Nephron progenitor cell (in vitro differentiated cells): ENCODE data around the gene OGFOD2.
A peak's percentile ranks its signal among the peaks of the same experiment; 100 is the strongest.

Experiments
- DNase-seq: peaks from one replicate; pipeline ENCODE4 v3.0.0; 2021
- H3K27ac Mint-ChIP-seq: 2 replicates; pipeline ENCODE4 v1.8.0; 2021; ENCODE audit warnings: mild to moderate bottlenecking, moderate library complexity, mixed read lengths
- H3K27me3 Mint-ChIP-seq: 2 replicates; pipeline ENCODE4 v1.8.0; 2021; ENCODE audit warnings: mild to moderate bottlenecking, low read depth, mixed read lengths; ENCODE audit not compliant: poor library complexity
- H3K36me3 Mint-ChIP-seq: 2 replicates; pipeline ENCODE4 v1.8.0; 2021; ENCODE audit warnings: low read depth, mixed read lengths
- H3K4me1 Mint-ChIP-seq: 2 replicates; pipeline ENCODE4 v1.8.0; 2021; ENCODE audit warnings: mixed read lengths
- H3K4me3 Mint-ChIP-seq: 2 replicates; pipeline ENCODE4 v1.8.0; 2021; ENCODE audit warnings: mild to moderate bottlenecking, moderate library complexity, mixed read lengths
- H3K9me3 Mint-ChIP-seq: 2 replicates; pipeline ENCODE4 v1.8.0; 2021; ENCODE audit warnings: mild to moderate bottlenecking, moderate library complexity, mixed read lengths
- TF ChIP-seq, protein P1 (sequence below): fragments of 200-600 bp; sonication (generic); IDR thresholded peaks from 2 replicates; pipeline ENCODE4 v1.5.0; 2021; ENCODE audit warnings: antibody characterized with exemption

OGFOD2 gene

DNA sequence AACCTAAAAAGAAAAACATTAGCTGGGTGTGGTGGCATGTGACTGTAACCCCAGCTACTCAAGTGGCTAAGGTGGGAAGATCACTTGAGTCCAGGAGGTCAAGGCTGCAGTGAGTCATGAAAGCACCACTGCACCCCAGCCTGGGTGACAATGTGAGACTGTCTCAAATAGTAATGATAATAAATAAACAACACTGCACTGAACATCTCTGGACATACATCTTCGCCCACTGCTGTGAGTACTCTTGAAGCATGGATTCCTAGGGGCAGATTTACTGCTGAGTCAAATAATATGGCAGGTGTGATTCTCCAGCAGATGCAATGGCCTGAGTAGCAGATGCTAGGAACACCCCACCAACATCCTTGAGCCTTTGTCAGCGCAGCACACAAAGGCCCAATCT is 32.4 kb upstream of the OGFOD2 start:
- no peaks in the 10 kb centered on the region for H3K36me3 Mint-ChIP-seq
- H3K27me3 Mint-ChIP-seq = peaks cover 4% of the 10 kb centered on the region
- TF ChIP-seq, protein P1, sequence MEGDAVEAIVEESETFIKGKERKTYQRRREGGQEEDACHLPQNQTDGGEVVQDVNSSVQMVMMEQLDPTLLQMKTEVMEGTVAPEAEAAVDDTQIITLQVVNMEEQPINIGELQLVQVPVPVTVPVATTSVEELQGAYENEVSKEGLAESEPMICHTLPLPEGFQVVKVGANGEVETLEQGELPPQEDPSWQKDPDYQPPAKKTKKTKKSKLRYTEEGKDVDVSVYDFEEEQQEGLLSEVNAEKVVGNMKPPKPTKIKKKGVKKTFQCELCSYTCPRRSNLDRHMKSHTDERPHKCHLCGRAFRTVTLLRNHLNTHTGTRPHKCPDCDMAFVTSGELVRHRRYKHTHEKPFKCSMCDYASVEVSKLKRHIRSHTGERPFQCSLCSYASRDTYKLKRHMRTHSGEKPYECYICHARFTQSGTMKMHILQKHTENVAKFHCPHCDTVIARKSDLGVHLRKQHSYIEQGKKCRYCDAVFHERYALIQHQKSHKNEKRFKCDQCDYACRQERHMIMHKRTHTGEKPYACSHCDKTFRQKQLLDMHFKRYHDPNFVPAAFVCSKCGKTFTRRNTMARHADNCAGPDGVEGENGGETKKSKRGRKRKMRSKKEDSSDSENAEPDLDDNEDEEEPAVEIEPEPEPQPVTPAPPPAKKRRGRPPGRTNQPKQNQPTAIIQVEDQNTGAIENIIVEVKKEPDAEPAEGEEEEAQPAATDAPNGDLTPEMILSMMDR = no peak
- no peaks in the 10 kb centered on the region for H3K9me3 Mint-ChIP-seq
- H3K4me3 Mint-ChIP-seq = no peak overlapping the region
- DNase-seq = no peak
- no peak overlapping the region for H3K27ac Mint-ChIP-seq
- H3K4me1 Mint-ChIP-seq = peaks cover 34% of the 10 kb centered on the region

DNA sequence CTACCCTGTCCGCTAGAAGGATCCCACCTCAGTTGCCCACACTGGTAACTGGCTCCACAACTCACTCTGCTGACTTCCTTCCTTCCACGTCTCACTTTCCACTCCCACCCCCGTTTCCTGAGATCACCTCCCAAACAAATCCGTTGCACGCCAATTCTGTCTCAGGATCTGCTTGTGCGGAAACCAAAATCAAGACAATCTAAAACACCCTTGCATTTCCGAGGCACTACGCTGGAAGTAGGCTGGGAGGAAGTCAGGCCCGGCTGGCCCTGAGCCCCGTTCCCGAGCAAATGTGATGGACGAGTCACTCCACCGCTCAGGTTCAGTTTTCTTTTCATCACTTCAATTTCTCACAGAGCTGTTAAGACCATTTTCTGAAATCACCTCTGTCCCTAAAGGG is 31.8 kb upstream of the OGFOD2 start:
- no peak for DNase-seq
- Mint-ChIP-seq H3K27ac (peak overlapping the region; percentile 94), H3K4me3 (no peak overlapping the region), H3K36me3 (no peaks in the 10 kb centered on the region), H3K27me3 (peaks cover 4% of the 10 kb centered on the region), H3K4me1 (peaks cover 36% of the 10 kb centered on the region), H3K9me3 (no peaks in the 10 kb centered on the region)
- TF ChIP-seq, protein P1 = no peak

DNA sequence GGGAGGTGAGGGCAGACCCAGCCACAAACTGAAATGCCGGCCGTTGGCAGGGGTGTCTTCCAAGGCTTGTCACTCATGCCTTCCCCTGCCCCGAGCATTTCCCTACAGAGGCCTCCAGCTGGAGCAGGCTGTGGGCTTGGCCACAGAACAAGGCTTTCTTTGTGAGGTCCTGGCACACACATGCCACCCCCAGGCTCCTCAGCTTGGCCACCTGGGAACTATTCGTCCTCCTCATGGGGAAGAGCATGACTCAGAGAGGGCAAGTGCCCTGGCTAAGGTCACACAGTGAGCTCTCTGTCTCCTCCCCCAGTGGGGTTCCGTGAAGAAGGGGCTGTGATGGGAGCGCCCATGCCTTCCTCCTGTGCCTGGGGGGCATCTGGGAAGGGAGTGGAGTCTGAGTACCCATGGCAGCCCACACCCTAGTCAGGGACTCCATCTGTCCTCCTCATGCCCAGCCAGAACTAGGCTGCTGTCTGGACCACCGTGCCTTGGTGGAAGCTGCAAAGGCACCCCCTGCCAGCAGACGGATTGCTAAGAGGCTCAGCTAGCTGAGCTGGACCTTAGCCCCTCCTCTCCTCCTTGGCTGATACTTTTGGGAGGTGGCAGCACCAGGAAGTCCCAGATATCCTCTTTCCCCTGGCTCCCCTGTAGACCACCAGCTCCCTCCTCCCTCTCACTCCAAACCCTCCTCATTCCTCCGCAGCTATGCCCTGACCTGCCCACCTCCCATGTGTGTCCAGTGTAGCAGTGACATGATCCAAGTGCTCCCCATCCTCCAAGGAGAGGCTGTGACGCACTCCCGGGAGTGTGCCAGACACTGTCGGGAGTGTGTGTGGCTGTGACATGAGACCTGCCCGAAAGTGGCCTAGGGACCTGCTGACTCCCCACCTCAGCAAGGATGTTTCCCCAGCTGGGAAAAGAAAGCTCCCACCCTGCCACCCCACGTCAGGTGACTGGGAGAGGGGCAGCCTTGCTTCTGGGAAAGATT is 30.1 kb upstream of the OGFOD2 start:
- Mint-ChIP-seq H3K4me3 (no peak overlapping the region), H3K27ac (no peak overlapping the region), H3K36me3 (no peaks in the 10 kb centered on the region), H3K9me3 (no peaks in the 10 kb centered on the region), H3K27me3 (peaks cover 4% of the 10 kb centered on the region), H3K4me1 (peaks cover 38% of the 10 kb centered on the region)
- TF ChIP-seq, protein P1 = no peak
- no peak for DNase-seq

DNA sequence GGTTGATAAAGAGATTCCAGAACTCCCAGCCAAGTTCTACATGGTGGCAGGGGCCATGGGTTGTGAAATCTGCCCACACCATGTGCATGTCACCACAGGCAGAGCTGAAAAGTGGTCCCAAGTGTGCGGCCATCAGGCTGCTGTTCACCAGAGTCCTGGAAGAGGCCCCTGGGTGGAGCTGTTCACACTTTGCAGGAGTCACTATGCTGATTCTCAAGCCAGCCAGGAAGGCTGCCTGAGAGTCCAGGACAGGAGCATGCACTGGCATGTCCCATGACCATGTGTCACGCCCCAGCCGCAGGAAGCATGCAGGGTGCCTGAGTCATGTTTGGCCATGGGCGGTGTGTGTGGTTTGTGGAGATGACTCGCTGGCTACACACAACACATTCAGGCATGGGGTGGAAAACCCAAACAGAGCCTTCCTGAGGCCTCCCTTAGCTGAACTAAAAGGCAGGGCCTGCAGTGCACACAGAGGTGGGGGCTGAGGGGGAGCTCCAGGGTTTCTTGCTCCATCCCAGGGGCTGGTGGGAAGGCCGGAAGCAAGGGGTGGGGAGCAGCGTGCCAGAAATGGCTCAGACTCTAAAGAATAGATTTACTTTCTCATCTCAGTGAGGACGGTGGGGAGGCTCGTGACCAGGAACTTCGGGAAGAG is 28.2 kb upstream of the OGFOD2 start:
- Mint-ChIP-seq H3K4me3 (no peak overlapping the region), H3K27ac (peak overlapping the region; percentile 57), H3K36me3 (no peaks in the 10 kb centered on the region), H3K9me3 (no peaks in the 10 kb centered on the region), H3K27me3 (peaks cover 7% of the 10 kb centered on the region), H3K4me1 (peaks cover 38% of the 10 kb centered on the region)
- TF ChIP-seq, protein P1 = no peak
- DNase-seq = no peak

DNA sequence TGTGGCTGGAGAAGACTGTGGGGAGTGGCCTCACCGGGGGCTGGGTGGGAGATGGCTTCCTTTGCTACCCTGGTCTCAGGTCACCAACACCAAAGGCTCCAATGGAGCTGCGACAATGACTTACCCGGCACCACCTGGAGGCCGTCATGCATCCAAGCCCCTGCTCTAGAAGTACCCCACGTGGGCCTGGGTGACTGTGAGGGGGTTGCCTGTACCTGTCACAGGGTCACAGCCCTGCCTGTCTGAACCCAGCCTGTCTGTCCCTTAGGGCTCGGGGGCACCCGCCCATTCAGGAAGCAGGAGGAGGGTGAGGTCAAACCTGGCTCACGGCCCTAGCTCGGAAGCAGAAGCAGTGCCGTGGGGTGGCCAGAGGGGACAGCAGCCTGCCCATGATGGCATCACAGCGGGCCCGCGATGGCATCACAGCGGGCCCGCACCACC is 27.7 kb upstream of the OGFOD2 start:
- no peak for DNase-seq
- Mint-ChIP-seq H3K9me3 (no peaks in the 10 kb centered on the region), H3K27me3 (peaks cover 7% of the 10 kb centered on the region), H3K4me3 (no peak overlapping the region), H3K27ac (peak overlapping the region; percentile 57), H3K4me1 (peaks cover 38% of the 10 kb centered on the region), H3K36me3 (no peaks in the 10 kb centered on the region)
- TF ChIP-seq, protein P1 = no peak
